PC-9 (cell line): ENCODE data around the gene MYBBP1A. TPM values are rescaled to one million over a fixed set of nuclear protein-coding genes. Genes with fewer than 3 reads are reported as not detected.

Source experiments
- BruUV-seq: library from RNA; stranded (reverse); fragments of 400-500 nt; replicated peaks from 2 replicates; lab custom pipeline; 2021; lab: Mats Ljungman, UMichigan
- CTCF ChIA-PET: fragments of 300-600 bp; sonication (Branson Sonifier 250); formaldehyde crosslinking; loops from one replicate; lab custom pipeline; 2022; ENCODE audit warnings: antibody characterized with exemption; lab: Charles Lee
- POLR2A ChIA-PET: fragments of 300-600 bp; sonication (Branson Sonifier 250); formaldehyde crosslinking; loops from one replicate; lab custom pipeline; 2022; ENCODE audit warnings: antibody characterized with exemption; ENCODE audit not compliant: unreplicated experiment; lab: Charles Lee
- DNase-seq, 2 experiments: peaks; one replicate each; pipeline versions ENCODE4 v3.0.0 to v3.0.0-alpha.2; 2015 to 2022; ENCODE audit warnings: mixed read lengths in 1 of 2
- H2AFZ ChIP-seq: fragments of 200-600 bp; sonication (generic); 2 replicates; pipeline ENCODE4 v1.8.1; 2017; ENCODE audit warnings: antibody characterized with exemption
- H3F3A ChIP-seq: fragments of 200-600 bp; sonication (generic); 2 replicates; pipeline ENCODE4 v1.8.1; 2017; ENCODE audit warnings: antibody characterized with exemption, mild to moderate bottlenecking, low read depth; ENCODE audit not compliant: insufficient read depth
- H3K27ac ChIP-seq: fragments of 200-600 bp; sonication (generic); 2 replicates; pipeline ENCODE4 v1.6.1; 2016; ENCODE audit warnings: mixed run types
- H3K27me3 ChIP-seq: fragments of 200-600 bp; sonication (generic); 2 replicates; pipeline ENCODE4 v1.6.1; 2016; ENCODE audit warnings: low read depth, mixed run types; ENCODE audit not compliant: insufficient read depth
- H3K36me3 ChIP-seq: fragments of 200-600 bp; sonication (generic); 2 replicates; pipeline ENCODE4 v1.6.1; 2016; ENCODE audit warnings: low read depth, mixed run types
- H3K4me1 ChIP-seq: fragments of 200-600 bp; sonication (generic); replicated peaks from 2 replicates; pipeline ENCODE4 v1.6.1; 2016; ENCODE audit warnings: mixed run types; ENCODE audit not compliant: insufficient read depth
- H3K4me2 ChIP-seq: fragments of 200-600 bp; sonication (generic); 2 replicates; pipeline ENCODE4 v1.6.1; 2017; ENCODE audit warnings: mixed run types
- H3K4me3 ChIP-seq: fragments of 200-600 bp; sonication (generic); 2 replicates; pipeline ENCODE4 v1.6.1; 2016; ENCODE audit warnings: mixed run types
- H3K79me2 ChIP-seq: fragments of 200-600 bp; sonication (generic); 2 replicates; pipeline ENCODE4 v1.6.1; 2017; ENCODE audit warnings: low read depth, mixed run types
- H3K9me2 ChIP-seq: fragments of 200-600 bp; sonication (generic); 2 replicates; pipeline ENCODE4 v1.8.1; 2017; ENCODE audit warnings: mild to moderate bottlenecking; ENCODE audit not compliant: insufficient read depth
- H3K9me3 ChIP-seq: fragments of 200-600 bp; sonication (generic); 2 replicates; pipeline ENCODE4 v1.8.1; 2016; ENCODE audit warnings: low read depth; ENCODE audit not compliant: insufficient read depth
- H4K20me1 ChIP-seq: fragments of 200-600 bp; sonication (generic); 2 replicates; pipeline ENCODE4 v1.8.1; 2017; ENCODE audit not compliant: insufficient read depth
- CTCF ChIP-seq: fragments of 200-600 bp; sonication (generic); conservative IDR thresholded peaks from 2 replicates; pipeline ENCODE4 v1.6.1; 2017; ENCODE audit warnings: mixed run types, antibody characterized with exemption, mild to moderate bottlenecking, moderate library complexity
- EZH2 ChIP-seq: fragments of 200-600 bp; sonication (generic); IDR thresholded peaks from 2 replicates; pipeline ENCODE4 v1.8.0; 2017; ENCODE audit warnings: antibody characterized with exemption, low read depth
- intact Hi-C: fragments of 100-400 bp; cut with micrococcal nuclease; formaldehyde crosslinking; loops from one replicate; pipeline ENCODE4 v1.10.0; 2022; ENCODE audit not compliant: unreplicated experiment
- total RNA-seq: library from RNA; stranded (reverse); gene quantifications from 2 replicates; pipeline ENCODE4 v1.2.3, GENCODE V29; 2021

MYBBP1A gene
- total RNA-seq, 1 experiment from 2014 or later: 89.1 TPM

GRCh38 chr17:4556996-4557395, 1.8 kb upstream of the MYBBP1A start:
- no peaks in the 10 kb centered on the region for H3K9me2 ChIP-seq
- BruUV-seq: no TSS peak
- H3K36me3 ChIP-seq: peaks cover 18% of the 10 kb centered on the region
- H3K27me3 ChIP-seq: no peaks in the 10 kb centered on the region
- H3K4me1 ChIP-seq: peaks cover 15% of the 10 kb centered on the region
- peaks cover 32% of the 10 kb centered on the region for H3K79me2 ChIP-seq
- H2AFZ ChIP-seq: no peak overlapping the region
- H4K20me1 ChIP-seq: no peaks in the 10 kb centered on the region
- intact Hi-C loops: no loop called here
- CTCF ChIA-PET: no interaction called here
- H3F3A ChIP-seq: peaks cover 12% of the 10 kb centered on the region
- no peaks in the 10 kb centered on the region for H3K9me3 ChIP-seq
- TF ChIP-seq CTCF (no peak), EZH2 (no peak)
- no peak overlapping the region for H3K4me2 ChIP-seq
- no peak overlapping the region for H3K4me3 ChIP-seq
- no peak for DNase-seq
- POLR2A ChIA-PET: no interaction called here
- no peak overlapping the region for H3K27ac ChIP-seq

- ChIA-PET POLR2A (interaction anchor here (0.6 kb wide), 1 partner anchor 42 kb away, joined by 4 read pairs; no protein-coding TSS in a partner anchor), CTCF (interaction anchor here (0.6 kb wide), 1 partner anchor 22 kb away, joined by 4 read pairs; no protein-coding TSS in a partner anchor)
- H3K27me3 ChIP-seq: no peaks in the 10 kb centered on the region
- no peak for DNase-seq
- TF ChIP-seq CTCF (no peak), EZH2 (no peak)
- H3K4me3 ChIP-seq: peak overlapping the region; percentile 94
- H3K9me3 ChIP-seq: no peaks in the 10 kb centered on the region
- H3K4me1 ChIP-seq: peaks cover 15% of the 10 kb centered on the region
- peaks cover 36% of the 10 kb centered on the region for H3K79me2 ChIP-seq
- H2AFZ ChIP-seq: peak overlapping the region; percentile 89
- H3K9me2 ChIP-seq: no peaks in the 10 kb centered on the region
- H3F3A ChIP-seq: peaks cover 11% of the 10 kb centered on the region
- H3K27ac ChIP-seq: no peak overlapping the region
- intact Hi-C loops: loop anchor here (2.0 kb wide), 2 partner anchors 41 to 79 kb away; no protein-coding TSS in a partner anchor
- BruUV-seq: no TSS peak
- peaks cover 26% of the 10 kb centered on the region for H3K36me3 ChIP-seq
- H4K20me1 ChIP-seq: no peaks in the 10 kb centered on the region; the same call in 1 of the 2 replicates
- H3K4me2 ChIP-seq: peak overlapping the region; percentile 97
Observed at GRCh38 chr17:4555873-4556759, 932 bp upstream of the MYBBP1A start.

GRCh38 chr17:4554441-4554996, 665 bp downstream of the MYBBP1A start:
- DNase-seq: no peak
- intact Hi-C loops: loop anchor here (2.0 kb wide), 2 partner anchors 40 to 78 kb away; no protein-coding TSS in a partner anchor
- Histone ChIP-seq H3K36me3 (peaks cover 41% of the 10 kb centered on the region), H2AFZ (peak overlapping the region; percentile 89), H3K27ac (no peak overlapping the region; the same call in 1 of the 2 replicates), H3K4me3 (peak overlapping the region; percentile 94), H3F3A (peaks cover 26% of the 10 kb centered on the region), H3K9me2 (no peaks in the 10 kb centered on the region), H4K20me1 (peaks cover under 1% of the 10 kb centered on the region; the same call in 1 of the 2 replicates), H3K79me2 (peaks cover 45% of the 10 kb centered on the region), H3K9me3 (no peaks in the 10 kb centered on the region), H3K27me3 (no peaks in the 10 kb centered on the region), H3K4me2 (peak overlapping the region; percentile 97), H3K4me1 (peaks cover 21% of the 10 kb centered on the region)
- BruUV-seq: no TSS peak
- TF ChIP-seq EZH2 (no peak), CTCF (no peak)
- POLR2A ChIA-PET: interaction anchor here (1.0 kb wide), 1 partner anchor 72 kb away, joined by 3 read pairs; no protein-coding TSS in a partner anchor
- CTCF ChIA-PET: no interaction called here
